ENCODE data around the gene MGAT3. TPM values are rescaled to one million over a fixed set of nuclear protein-coding genes. Genes with fewer than 3 reads are reported as not detected.
A peak's percentile ranks its signal among the peaks of the same experiment; 100 is the strongest.

Gene MGAT3
- total RNA-seq, 1 donor from 2014 or later, result 32.7 TPM

DNA sequence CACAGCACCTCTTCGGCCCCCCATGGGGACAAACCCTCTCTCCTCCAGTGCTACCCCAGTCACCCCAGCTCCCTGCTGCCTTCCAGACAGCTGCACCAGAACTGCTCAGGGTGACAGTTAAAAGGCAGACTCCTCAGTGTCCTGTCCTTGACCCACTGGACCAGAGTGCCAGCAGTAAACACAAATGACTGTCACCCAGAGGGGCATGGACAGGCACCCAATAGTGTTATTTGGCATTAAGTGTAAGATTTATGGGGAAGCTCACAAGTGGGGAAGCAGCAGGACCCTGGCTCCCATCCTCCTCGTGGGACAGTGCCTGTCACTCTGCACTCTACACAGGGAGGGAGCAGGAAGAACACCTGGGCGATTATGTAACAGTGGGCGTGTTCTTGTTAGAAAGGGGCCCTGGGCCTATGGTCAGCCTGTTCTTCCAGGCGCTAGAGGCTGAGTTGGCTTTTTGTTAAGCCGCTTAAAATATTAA, 70.7 kb downstream of the MGAT3 start:
- Mint-ChIP-seq H3K9me3 (ENCODE audit: low read depth) (no peaks in the 10 kb centered on the region), H3K27me3 (no peaks in the 10 kb centered on the region), H3K4me1 (ENCODE audit: low read depth) (peaks cover 51% of the 10 kb centered on the region), H3K27ac (peak overlapping the region; percentile 7), H3K36me3 (ENCODE audit: insufficient read depth) (peaks cover 27% of the 10 kb centered on the region), H3K4me3 (ENCODE audit: low read depth) (no peak overlapping the region)
- DNase-seq (ENCODE audit: low spot score, unreplicated experiment), result no peak
- TF ChIP-seq, protein P1, sequence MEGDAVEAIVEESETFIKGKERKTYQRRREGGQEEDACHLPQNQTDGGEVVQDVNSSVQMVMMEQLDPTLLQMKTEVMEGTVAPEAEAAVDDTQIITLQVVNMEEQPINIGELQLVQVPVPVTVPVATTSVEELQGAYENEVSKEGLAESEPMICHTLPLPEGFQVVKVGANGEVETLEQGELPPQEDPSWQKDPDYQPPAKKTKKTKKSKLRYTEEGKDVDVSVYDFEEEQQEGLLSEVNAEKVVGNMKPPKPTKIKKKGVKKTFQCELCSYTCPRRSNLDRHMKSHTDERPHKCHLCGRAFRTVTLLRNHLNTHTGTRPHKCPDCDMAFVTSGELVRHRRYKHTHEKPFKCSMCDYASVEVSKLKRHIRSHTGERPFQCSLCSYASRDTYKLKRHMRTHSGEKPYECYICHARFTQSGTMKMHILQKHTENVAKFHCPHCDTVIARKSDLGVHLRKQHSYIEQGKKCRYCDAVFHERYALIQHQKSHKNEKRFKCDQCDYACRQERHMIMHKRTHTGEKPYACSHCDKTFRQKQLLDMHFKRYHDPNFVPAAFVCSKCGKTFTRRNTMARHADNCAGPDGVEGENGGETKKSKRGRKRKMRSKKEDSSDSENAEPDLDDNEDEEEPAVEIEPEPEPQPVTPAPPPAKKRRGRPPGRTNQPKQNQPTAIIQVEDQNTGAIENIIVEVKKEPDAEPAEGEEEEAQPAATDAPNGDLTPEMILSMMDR (IDR thresholded peaks at IDR 0.05; ENCODE audit: unreplicated experiment), result no peak

GRCh38 chr22:39528080-39528661, 71.4 kb downstream of the MGAT3 start:
- Mint-ChIP-seq H3K4me3 (ENCODE audit: low read depth) (no peak overlapping the region), H3K27me3 (no peaks in the 10 kb centered on the region), H3K27ac (peak overlapping the region; percentile 82), H3K36me3 (ENCODE audit: insufficient read depth) (peaks cover 22% of the 10 kb centered on the region), H3K4me1 (ENCODE audit: low read depth) (peaks cover 47% of the 10 kb centered on the region), H3K9me3 (ENCODE audit: low read depth) (no peaks in the 10 kb centered on the region)
- no peak for DNase-seq (ENCODE audit: low spot score, unreplicated experiment)
- TF ChIP-seq, protein P1 (IDR thresholded peaks at IDR 0.05; ENCODE audit: unreplicated experiment), result no peak

- DNase-seq (ENCODE audit: low spot score, unreplicated experiment), result peak; percentile 88
- TF ChIP-seq, protein P1 (IDR thresholded peaks at IDR 0.05; ENCODE audit: unreplicated experiment), result peak; percentile 98
- Mint-ChIP-seq H3K4me3 (ENCODE audit: low read depth) (peak overlapping the region; percentile 47), H3K36me3 (ENCODE audit: insufficient read depth) (peaks cover 19% of the 10 kb centered on the region), H3K27me3 (no peaks in the 10 kb centered on the region), H3K4me1 (ENCODE audit: low read depth) (peaks cover 43% of the 10 kb centered on the region), H3K27ac (peak overlapping the region; percentile 82), H3K9me3 (ENCODE audit: low read depth) (no peaks in the 10 kb centered on the region)
These were observed 72.1 kb downstream of the MGAT3 start for GRCh38 chr22:39528681-39529486.

GRCh38 chr22:39529487-39529851, 72.7 kb downstream of the MGAT3 start:
- H3K4me3 Mint-ChIP-seq (ENCODE audit: low read depth), result no peak overlapping the region
- TF ChIP-seq, protein P1 (IDR thresholded peaks at IDR 0.05; ENCODE audit: unreplicated experiment), result no peak
- peak overlapping the region; percentile 82 for H3K27ac Mint-ChIP-seq
- DNase-seq (ENCODE audit: low spot score, unreplicated experiment), result no peak
- no peaks in the 10 kb centered on the region for H3K9me3 Mint-ChIP-seq (ENCODE audit: low read depth)
- no peaks in the 10 kb centered on the region for H3K27me3 Mint-ChIP-seq
- H3K36me3 Mint-ChIP-seq (ENCODE audit: insufficient read depth), result peaks cover 15% of the 10 kb centered on the region
- H3K4me1 Mint-ChIP-seq (ENCODE audit: low read depth), result peaks cover 43% of the 10 kb centered on the region

DNA sequence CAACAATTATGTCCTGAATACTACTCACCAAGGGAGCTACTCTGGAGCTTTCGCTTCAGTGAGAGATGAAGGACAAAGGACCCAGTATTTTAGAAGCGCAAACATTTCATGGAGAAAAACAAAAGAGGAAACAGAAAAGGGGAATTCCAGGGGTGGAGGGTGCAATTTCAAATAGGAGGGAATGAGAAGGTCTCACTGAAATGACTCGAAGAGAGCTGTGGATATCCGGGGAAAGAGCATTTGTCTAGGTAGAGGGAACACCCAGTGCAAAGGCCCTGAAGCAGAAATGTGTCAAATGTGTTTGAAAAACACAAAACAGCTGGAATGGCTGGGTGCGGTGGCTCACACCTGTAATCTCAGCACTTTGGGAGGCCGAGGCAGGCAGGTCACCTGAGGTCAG, 73.3 kb downstream of the MGAT3 start:
- Mint-ChIP-seq H3K4me1 (ENCODE audit: low read depth) (peaks cover 40% of the 10 kb centered on the region), H3K27me3 (no peaks in the 10 kb centered on the region), H3K27ac (peak overlapping the region; percentile 85), H3K9me3 (ENCODE audit: low read depth) (no peaks in the 10 kb centered on the region), H3K4me3 (ENCODE audit: low read depth) (peak overlapping the region; percentile 37), H3K36me3 (ENCODE audit: insufficient read depth) (peaks cover 10% of the 10 kb centered on the region)
- TF ChIP-seq, protein P1 (IDR thresholded peaks at IDR 0.05; ENCODE audit: unreplicated experiment), result no peak
- no peak for DNase-seq (ENCODE audit: low spot score, unreplicated experiment)

Data from progenitor cell of endocrine pancreas (in vitro differentiated cells).